HG03571 (cell line): ENCODE measurements around the gene DNASE1L2.
"Not testable (repeated sequence)": the region's sequence is repeated elsewhere in the genome, so short reads cannot be mapped to it uniquely, and the experiment has no call there.

Experiments used
- ATAC-seq: cut with Tn5 transposase; IDR thresholded peaks from one replicate; pipeline ENCODE4 v1.9.1; 2021; ENCODE audit not compliant: unreplicated experiment

DNASE1L2 gene

DNA sequence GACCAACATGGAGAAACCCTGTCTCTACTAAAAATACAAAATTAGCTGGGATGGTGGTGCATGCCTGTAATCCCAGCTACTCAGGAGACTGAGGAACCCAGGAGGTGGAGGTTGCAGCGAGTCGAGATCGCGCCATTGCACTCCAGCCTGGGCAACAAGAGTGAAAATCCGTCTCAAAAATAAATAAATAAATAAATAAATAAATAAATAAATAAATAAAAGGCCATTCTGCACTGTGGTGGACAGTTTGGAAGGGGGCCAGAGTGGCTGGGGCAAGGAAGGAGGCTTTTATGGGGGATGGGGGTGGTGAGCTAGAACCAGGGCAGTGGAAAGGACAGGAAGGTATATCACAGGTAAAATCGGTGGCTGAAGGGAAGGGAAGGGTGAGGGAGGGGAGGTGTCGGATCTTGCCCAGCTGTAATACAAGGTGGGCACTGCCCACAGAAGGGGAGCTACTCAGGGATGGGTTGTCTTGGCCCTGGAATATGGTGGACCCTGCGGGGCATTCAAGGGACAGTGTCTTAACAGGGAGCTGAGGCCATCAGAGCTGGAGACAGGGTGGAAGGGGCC lies 33.0 kb upstream of the DNASE1L2 start:
- not testable (repeated sequence) for ATAC-seq

GRCh38 chr16:2204416-2205103 lies 31.7 kb upstream of the DNASE1L2 start:
- no peak for ATAC-seq

DNA sequence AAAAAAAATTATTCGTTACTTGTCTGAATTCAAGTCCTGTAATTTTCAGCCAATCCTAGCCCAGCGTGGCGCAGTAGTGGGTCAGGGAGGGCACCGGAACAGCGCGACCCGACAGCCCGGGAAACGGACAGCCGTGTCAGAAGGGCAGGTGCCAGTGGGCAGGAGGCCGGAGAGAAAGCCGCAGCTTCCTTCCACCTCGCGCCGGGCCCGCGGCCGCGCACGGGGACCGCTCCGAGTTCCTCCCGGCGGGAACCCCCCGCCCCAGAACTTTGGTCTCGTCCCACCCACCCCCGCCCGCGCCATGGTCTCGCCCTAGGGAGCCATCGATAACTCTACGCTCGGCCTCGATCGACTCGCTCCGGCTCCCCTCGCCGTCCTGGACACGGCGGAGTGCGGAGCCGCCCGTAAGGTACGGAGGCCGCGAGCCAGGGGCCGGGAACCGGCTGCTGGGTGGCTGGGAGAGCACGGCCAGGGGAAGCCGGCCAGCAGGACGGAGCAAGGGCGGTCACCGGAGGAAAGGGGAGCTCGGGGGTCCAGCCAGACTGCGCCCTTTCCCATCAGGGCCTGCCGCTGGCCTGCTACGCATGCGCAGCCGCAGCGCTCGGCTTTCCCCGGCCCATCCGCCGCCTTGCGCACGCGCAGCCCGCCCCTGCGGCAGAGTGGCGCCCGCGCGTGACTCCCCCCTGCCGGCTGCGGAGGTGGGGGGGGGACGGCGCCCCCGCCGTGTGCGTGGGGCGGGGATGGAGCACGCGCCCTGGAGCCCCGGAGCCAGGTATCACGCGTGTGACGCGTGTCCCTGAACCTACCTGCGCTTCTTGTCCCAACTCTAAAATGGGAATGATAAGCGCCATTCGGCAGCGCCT lies 30.9 kb upstream of the DNASE1L2 start, which contains the start of gene MLST8:
TSS of gene MLST8 (plus strand) at position 351 of the 863 bp plus-strand sequence. CDS start 632 bp downstream, outside the sequence.
- ATAC-seq, result peak; percentile 69

DNA sequence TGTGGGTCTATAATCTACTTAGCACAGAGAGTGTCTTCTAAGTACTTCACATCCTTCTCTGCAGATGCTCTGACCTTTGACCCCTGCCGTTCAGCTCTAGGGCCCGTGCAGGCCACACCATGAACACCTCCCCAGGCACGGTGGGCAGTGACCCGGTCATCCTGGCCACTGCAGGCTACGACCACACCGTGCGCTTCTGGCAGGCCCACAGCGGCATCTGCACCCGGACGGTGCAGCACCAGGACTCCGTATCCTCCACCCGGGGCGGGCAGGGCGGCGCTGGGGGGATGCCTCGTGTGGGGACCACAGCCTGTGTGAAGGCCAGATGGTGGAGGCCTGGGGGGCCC lies 30.3 kb upstream of the DNASE1L2 start:
- peak; percentile 5 for ATAC-seq

GRCh38 chr16:2206420-2206779 lies 29.8 kb upstream of the DNASE1L2 start:
- ATAC-seq, result no peak

DNA sequence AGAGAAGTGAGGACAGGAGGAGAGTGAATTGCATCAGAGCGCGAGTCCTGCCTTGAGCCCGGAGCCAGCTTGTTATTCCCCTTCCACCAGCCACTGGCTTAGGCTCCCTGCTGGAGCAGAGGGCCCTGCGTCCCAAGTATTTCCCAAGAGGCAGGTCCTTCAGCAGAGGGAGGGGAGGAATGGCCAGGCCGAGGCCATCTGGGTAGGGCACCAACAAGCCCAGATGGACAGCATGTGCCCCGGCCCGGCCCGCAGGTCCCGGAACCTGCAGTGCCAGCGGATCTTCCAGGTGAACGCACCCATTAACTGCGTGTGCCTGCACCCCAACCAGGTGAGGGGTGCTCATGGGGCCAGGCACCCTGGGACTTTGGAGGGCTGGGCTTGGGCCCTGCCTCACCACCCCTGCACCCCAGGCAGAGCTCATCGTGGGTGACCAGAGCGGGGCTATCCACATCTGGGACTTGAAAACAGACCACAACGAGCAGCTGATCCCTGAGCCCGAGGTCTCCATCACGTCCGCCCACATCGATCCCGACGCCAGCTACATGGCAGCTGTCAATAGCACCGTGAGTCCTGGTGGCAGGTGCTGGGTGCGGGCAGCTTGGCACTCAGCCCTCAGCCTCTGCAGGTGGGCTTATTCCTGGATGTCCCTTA lies 29.3 kb upstream of the DNASE1L2 start:
- no peak for ATAC-seq

GRCh38 chr16:2207872-2208271 lies 28.4 kb upstream of the DNASE1L2 start:
- ATAC-seq, result no peak

- ATAC-seq, result no peak
Observed at GRCh38 chr16:2208308-2208707, 27.9 kb upstream of the DNASE1L2 start.

GRCh38 chr16:2208772-2209171 lies 27.5 kb upstream of the DNASE1L2 start:
- no peak for ATAC-seq

DNA sequence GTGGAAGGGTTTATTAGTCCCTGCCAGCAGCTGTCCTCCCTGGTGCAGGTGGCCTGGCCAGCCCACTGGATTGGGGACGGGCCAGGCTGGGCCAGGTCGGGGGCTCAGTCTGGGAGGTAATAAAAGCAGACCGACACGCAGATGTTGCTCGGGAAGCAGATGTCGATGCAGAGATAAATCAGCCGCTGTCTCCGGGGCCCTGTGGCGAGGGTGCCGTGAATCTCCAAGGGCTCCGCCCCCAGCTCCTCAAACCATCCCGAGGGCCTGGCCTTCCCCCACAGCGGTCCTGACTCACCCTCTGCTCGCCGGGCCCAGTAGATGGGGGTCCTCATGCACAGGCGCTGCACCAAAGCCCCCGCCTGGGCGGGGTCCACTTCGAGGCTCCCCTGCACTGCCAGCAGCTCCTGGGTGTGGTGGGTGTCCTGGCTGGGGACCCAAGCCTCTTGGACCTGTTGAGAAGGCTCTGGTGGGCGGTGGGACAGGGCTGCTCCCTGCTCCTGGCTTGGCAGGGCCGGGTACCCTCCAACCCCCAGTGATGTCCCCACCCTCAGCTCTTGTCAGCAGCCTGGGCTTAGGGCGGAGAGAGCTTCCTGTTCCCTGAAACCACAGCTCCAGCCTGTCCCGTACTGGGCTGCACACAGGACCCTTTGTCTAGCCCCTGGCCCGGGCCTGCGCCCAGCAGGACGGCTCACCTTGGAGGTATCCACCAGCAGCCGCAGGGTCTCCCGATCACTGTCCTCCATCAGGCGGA lies 26.8 kb upstream of the DNASE1L2 start:
- no peak for ATAC-seq

DNA sequence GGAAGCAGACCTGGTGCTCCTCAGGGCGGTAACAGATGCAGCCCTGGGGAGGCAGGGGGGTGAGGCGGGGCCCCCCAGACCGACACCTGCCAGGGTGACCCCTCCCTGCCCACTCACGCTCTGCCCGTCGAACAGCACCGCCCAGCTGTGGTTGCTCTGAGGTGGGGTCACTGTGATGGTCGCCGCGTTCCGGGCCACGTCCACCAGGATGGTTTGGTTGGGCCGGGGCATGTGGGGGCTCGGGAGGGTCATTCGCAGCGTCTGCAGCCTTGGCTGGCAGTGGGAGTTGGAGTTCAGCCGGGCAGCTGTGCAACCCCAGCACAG lies 26.3 kb upstream of the DNASE1L2 start:
- ATAC-seq, result no peak

- no peak for ATAC-seq
Observed at GRCh38 chr16:2210386-2211365, 25.6 kb upstream of the DNASE1L2 start, which contains the start of gene BRICD5. Gene BRICD5, minus strand, starts transcription at chr16:2210863. Its CDS starts 30 bp downstream, at chr16:2210833.

GRCh38 chr16:2211923-2212347 lies 24.3 kb upstream of the DNASE1L2 start:
- ATAC-seq, result no peak

DNA sequence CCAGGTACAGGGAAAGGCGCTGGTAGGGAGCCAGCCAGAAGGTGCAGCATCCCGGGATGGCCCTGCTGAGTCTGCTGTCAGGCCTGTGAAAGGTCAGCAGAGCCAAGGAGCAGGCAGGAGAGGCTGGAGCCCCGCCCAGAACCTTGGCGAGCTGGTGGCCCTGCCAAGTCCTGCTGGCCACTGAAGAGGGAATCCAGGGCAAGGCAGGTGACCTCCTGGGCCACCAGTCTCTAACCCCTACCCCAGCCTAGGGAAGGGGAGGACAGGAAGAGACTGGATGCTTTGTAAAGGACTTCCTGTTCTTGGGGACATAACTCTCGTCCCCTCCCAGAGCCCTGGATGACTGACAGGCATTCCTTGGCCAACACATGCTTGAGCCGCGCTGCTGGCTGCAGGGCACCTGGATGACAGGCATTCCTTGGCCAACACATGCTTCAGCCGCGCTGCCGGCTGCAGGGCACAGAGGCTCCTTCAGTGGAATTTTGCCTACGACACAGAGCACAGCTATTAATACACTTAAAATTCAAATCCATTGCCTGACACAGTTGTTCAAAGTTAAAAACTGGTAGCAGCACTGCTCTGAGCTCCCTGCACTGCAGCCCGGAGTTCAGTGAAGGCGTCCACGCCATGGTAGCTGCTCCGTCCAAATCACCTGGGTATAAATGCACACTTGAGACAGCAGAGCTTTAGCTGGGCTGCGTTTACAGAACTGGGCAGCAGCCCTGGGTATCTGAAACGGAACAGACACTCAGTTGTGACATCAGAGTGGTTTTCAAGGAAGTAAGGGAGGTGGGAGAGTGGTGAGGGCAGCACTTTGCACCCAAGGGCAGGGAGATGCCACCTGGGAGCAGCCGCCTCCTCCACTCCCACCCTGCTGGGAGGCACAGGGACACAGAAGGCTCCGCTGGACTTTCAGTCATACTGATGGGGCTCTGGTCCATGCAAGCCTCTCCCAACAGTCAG lies 23.6 kb upstream of the DNASE1L2 start:
- ATAC-seq, result no peak

GRCh38 chr16:2213817-2214718 lies 22.2 kb upstream of the DNASE1L2 start:
- ATAC-seq, result no peak

- peak; percentile 74 for ATAC-seq
Observed at GRCh38 chr16:2214719-2214968, 21.6 kb upstream of the DNASE1L2 start, which contains the start of gene PGP. Gene PGP, minus strand, starts transcription at chr16:2214840. Its CDS starts 63 bp downstream, at chr16:2214777.

- no peak for ATAC-seq
Observed at GRCh38 chr16:2216330-2216729, 19.9 kb upstream of the DNASE1L2 start.
